ENCODE data around the gene COBLL1. TPM values are rescaled to one million over a fixed set of nuclear protein-coding genes. Genes with fewer than 3 reads are reported as not detected.

Gene COBLL1
- total RNA-seq, 1 experiment from 2014 or later, result 4.4 TPM

DNA sequence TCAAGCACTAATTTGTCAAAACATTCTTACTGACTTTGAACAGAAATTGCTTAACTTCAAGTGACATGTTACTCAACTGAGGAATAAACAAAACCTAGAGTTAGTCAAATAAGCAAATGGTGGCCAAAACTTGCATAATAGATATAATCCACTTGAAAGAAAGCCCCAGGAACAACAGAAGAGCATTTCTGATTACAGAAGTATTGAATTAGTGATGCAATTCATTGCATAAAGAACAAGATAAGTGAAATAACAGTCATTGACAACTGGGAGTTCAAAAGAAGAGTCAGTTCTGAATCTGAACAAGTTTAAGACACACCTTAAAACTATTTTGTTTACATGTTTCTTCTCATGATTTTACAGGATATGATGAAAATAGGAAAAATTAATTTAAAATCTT, 30.8 kb downstream of the COBLL1 start:
- CTCF ChIA-PET, result no interaction called here

DNA sequence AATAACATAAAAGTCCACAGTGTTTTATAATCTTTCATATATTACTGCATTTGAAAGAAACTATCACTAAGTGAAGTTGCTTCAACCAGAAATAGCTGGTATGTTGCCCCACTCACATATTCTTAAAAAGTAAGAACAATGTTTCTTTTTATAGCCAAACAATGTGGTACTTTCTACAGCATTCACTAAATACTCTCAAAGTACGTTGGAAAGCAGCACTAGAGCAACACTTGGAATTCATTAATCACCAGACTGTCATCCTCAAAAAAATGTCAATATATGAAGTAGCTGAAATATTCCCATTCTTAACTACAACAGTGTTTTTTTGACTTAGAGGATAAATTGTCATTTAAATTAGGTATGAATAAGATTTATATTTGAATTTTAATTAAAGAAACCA, 32.8 kb downstream of the COBLL1 start:
- TF ChIP-seq SIN3A (IDR thresholded peaks at IDR 0.05; ENCODE audit: borderline replicate concordance, insufficient read depth, low read depth, low read length), result no peak
- intact Hi-C loops (cut with micrococcal nuclease; ENCODE audit: unreplicated experiment) (no loop called here), in situ Hi-C loops (cut with HindIII; ENCODE audit: low pct_unique_long_range_greater_than_20kb, low sequenced_read_pairs) (no loop called here)
- no peak for DNase-seq (ENCODE audit: low read depth, low spot score)
- CTCF ChIA-PET, result no interaction called here
- Histone ChIP-seq H3K4me1 (ENCODE audit: control insufficient read depth, insufficient read depth, low read length) (no peaks in the 10 kb centered on the region), H3K4me3 (ENCODE audit: low read depth in 2 of 2, low read length in 2 of 2) (no peak overlapping the region), H3K27ac (ENCODE audit: low read length) (no peak overlapping the region), H3K27me3 (ENCODE audit: control insufficient read depth, insufficient read depth, low read length) (no peaks in the 10 kb centered on the region), H3K36me3 (ENCODE audit: control insufficient read depth, insufficient read depth, low read length) (no peaks in the 10 kb centered on the region), H3K9me3 (ENCODE audit: control insufficient read depth, insufficient read depth, low read depth, low read length) (no peaks in the 10 kb centered on the region)
- ATAC-seq, result no peak
- POLR2A ChIA-PET, result no interaction called here
- no TSS peak for BruUV-seq (replicated peaks)

More for the DNA sequence above, 30.8 kb downstream of the COBLL1 start:
- Histone ChIP-seq H3K4me1 (ENCODE audit: control insufficient read depth, insufficient read depth, low read length) (no peaks in the 10 kb centered on the region), H3K27me3 (ENCODE audit: control insufficient read depth, insufficient read depth, low read length) (no peaks in the 10 kb centered on the region), H3K27ac (ENCODE audit: low read length) (no peak overlapping the region), H3K36me3 (ENCODE audit: control insufficient read depth, insufficient read depth, low read length) (no peaks in the 10 kb centered on the region), H3K4me3 (ENCODE audit: low read depth in 2 of 2, low read length in 2 of 2) (no peak overlapping the region), H3K9me3 (ENCODE audit: control insufficient read depth, insufficient read depth, low read depth, low read length) (no peaks in the 10 kb centered on the region)
- in situ Hi-C loops (cut with HindIII; ENCODE audit: low pct_unique_long_range_greater_than_20kb, low sequenced_read_pairs) (no loop called here), intact Hi-C loops (cut with micrococcal nuclease; ENCODE audit: unreplicated experiment) (no loop called here)
- POLR2A ChIA-PET, result no interaction called here
- TF ChIP-seq POLR2AphosphoS5 (IDR thresholded peaks at IDR 0.05; ENCODE audit: low read depth, low read length) (no peak), SIN3A (IDR thresholded peaks at IDR 0.05; ENCODE audit: borderline replicate concordance, insufficient read depth, low read depth, low read length) (no peak), TCF7L2 (IDR thresholded peaks at IDR 0.05; ENCODE audit: low read depth, low read length) (no peak)
- TF ChIP-seq, protein P1, sequence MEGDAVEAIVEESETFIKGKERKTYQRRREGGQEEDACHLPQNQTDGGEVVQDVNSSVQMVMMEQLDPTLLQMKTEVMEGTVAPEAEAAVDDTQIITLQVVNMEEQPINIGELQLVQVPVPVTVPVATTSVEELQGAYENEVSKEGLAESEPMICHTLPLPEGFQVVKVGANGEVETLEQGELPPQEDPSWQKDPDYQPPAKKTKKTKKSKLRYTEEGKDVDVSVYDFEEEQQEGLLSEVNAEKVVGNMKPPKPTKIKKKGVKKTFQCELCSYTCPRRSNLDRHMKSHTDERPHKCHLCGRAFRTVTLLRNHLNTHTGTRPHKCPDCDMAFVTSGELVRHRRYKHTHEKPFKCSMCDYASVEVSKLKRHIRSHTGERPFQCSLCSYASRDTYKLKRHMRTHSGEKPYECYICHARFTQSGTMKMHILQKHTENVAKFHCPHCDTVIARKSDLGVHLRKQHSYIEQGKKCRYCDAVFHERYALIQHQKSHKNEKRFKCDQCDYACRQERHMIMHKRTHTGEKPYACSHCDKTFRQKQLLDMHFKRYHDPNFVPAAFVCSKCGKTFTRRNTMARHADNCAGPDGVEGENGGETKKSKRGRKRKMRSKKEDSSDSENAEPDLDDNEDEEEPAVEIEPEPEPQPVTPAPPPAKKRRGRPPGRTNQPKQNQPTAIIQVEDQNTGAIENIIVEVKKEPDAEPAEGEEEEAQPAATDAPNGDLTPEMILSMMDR (IDR thresholded peaks at IDR 0.05), result no peak
- TF ChIP-seq, protein P2, sequence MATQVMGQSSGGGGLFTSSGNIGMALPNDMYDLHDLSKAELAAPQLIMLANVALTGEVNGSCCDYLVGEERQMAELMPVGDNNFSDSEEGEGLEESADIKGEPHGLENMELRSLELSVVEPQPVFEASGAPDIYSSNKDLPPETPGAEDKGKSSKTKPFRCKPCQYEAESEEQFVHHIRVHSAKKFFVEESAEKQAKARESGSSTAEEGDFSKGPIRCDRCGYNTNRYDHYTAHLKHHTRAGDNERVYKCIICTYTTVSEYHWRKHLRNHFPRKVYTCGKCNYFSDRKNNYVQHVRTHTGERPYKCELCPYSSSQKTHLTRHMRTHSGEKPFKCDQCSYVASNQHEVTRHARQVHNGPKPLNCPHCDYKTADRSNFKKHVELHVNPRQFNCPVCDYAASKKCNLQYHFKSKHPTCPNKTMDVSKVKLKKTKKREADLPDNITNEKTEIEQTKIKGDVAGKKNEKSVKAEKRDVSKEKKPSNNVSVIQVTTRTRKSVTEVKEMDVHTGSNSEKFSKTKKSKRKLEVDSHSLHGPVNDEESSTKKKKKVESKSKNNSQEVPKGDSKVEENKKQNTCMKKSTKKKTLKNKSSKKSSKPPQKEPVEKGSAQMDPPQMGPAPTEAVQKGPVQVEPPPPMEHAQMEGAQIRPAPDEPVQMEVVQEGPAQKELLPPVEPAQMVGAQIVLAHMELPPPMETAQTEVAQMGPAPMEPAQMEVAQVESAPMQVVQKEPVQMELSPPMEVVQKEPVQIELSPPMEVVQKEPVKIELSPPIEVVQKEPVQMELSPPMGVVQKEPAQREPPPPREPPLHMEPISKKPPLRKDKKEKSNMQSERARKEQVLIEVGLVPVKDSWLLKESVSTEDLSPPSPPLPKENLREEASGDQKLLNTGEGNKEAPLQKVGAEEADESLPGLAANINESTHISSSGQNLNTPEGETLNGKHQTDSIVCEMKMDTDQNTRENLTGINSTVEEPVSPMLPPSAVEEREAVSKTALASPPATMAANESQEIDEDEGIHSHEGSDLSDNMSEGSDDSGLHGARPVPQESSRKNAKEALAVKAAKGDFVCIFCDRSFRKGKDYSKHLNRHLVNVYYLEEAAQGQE (IDR thresholded peaks at IDR 0.05; ENCODE audit: insufficient read depth in 1 of 2, low read depth in 2 of 2, low read length in 1 of 2), result no peak
- ATAC-seq (no peak), DNase-seq (ENCODE audit: low read depth, low spot score) (no peak)
- BruUV-seq (replicated peaks), result no TSS peak

DNA sequence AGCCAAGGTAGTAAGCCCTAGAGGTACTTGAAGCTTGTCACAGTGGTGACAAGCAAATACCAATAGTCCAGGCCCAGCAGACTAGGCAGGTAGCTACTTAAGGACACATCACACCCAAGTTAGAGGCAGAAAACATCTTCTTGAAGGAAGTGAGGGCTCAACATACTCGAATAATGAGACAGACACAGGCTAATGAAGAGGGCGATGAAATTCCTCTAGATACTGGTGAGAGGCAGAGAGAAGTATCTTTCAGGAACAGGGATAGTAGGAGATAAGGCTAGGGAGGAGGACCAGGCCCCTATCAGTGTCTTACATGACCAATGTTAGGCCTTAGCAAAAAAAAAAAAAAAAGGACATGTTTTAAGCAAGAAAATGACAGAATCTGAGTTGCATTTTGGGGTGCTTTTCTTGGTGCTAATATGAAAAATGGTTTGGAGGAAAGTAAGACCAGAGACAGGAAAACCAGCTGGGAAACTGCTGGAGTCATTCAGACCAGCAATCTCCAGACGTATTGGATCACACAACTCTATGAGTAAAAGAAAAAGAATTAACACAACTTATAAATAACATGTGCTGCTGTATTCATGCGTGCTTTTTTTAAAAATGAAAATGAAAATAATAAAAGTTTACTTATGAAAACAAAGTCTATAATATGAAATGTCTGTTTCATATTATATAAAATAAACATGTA, 37.7 kb downstream of the COBLL1 start:
- H3K27ac ChIP-seq (ENCODE audit: low read length), result no peak overlapping the region
- TF ChIP-seq TCF7L2 (IDR thresholded peaks at IDR 0.05; ENCODE audit: low read depth, low read length) (no peak), SIN3A (IDR thresholded peaks at IDR 0.05; ENCODE audit: borderline replicate concordance, insufficient read depth, low read depth, low read length) (no peak), POLR2AphosphoS5 (IDR thresholded peaks at IDR 0.05; ENCODE audit: low read depth, low read length) (no peak)
- TF ChIP-seq, protein P1 (IDR thresholded peaks at IDR 0.05), result no peak
- TF ChIP-seq, protein P2 (IDR thresholded peaks at IDR 0.05; ENCODE audit: insufficient read depth in 1 of 2, low read depth in 2 of 2, low read length in 1 of 2), result no peak
- H3K36me3 ChIP-seq (ENCODE audit: control insufficient read depth, insufficient read depth, low read length), result no peaks in the 10 kb centered on the region
- ChIA-PET POLR2A (no interaction called here), CTCF (no interaction called here)
- no peaks in the 10 kb centered on the region for H3K4me1 ChIP-seq (ENCODE audit: control insufficient read depth, insufficient read depth, low read length)
- H3K27me3 ChIP-seq (ENCODE audit: control insufficient read depth, insufficient read depth, low read length), result no peaks in the 10 kb centered on the region
- in situ Hi-C loops (cut with HindIII; ENCODE audit: low pct_unique_long_range_greater_than_20kb, low sequenced_read_pairs) (no loop called here), intact Hi-C loops (cut with micrococcal nuclease; ENCODE audit: unreplicated experiment) (no loop called here)
- H3K9me3 ChIP-seq (ENCODE audit: control insufficient read depth, insufficient read depth, low read depth, low read length), result no peaks in the 10 kb centered on the region
- no peak for DNase-seq (ENCODE audit: low read depth, low spot score)
- BruUV-seq (replicated peaks), result no TSS peak
- no peak for ATAC-seq
- H3K4me3 ChIP-seq (ENCODE audit: low read depth in 2 of 2, low read length in 2 of 2), result no peak overlapping the region

Measured in Panc1 (cell line).